ENCODE measurements around the gene ABI3BP.
"Not testable (repeated sequence)": the region's sequence is repeated elsewhere in the genome, so short reads cannot be mapped to it uniquely, and the experiment has no call there.

Gene ABI3BP

DNA sequence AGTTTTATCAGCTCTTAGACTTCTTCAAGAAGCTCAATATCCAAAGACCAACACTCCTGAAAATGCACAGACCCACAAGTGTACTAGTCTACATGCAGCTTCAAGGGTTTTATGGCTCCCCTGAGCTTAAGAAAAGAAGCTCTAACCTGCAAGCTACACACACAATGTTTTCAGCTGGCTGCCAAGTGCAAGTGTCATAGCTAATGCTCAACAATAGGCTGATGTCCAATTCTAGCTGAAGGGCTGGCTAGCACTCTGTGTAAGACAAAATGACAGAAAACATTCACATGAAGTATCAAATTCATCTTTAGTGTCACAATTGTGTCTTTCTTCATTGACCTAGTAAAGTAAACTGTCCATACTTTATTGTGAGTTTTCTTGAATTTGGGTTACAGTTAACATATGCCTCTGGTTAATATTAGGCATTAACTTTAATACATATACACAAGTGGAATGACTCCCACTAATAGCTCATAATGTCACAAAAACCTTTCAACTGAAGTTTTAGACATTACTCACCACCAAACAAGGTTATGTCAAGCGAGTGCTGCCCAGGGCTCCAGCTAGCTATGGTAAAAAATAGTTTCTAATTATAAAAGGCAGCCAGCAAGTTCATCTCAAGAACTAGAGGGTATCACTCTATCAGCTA lies 15.1 kb downstream of the ABI3BP start:
- no peak for DNase-seq

DNA sequence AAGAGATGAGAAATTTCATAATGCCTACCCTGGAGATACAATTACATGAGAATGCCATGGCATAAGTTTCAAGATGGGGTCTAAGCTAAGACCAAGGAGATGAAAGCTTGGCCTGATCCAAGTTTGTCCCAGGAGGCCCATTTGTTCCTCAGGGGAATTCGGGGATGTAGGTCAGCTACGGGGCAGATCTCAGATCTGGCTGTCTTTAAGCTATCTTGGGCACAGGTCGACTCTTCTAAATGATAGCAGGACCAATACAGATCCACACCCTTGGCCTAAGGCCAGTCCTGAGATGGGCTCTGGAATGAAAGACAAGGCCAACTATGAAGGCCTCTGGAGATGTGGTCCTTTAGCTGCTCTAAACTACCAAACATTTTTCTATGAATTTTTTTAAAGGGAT lies 16.6 kb downstream of the ABI3BP start:
- DNase-seq: no peak

DNA sequence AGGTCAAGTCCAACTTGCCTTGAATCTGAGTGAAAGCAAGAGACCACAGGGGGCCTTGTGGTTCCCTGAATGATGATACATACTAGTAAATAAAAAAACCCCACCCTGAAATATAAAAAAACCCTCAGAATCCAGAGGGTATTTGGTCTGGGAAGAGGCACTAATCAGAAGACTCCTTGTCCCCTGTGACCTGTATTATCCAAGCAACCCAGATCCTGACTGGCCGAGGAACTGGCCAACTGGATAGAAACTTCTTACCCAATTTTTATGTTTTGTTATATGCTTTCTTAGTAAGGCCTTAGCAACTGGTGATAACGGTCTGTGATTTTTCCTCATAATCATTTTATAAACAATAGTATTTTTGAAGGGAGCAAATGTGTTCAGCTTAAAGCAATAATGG lies 17.5 kb downstream of the ABI3BP start:
- DNase-seq: no peak

DNA sequence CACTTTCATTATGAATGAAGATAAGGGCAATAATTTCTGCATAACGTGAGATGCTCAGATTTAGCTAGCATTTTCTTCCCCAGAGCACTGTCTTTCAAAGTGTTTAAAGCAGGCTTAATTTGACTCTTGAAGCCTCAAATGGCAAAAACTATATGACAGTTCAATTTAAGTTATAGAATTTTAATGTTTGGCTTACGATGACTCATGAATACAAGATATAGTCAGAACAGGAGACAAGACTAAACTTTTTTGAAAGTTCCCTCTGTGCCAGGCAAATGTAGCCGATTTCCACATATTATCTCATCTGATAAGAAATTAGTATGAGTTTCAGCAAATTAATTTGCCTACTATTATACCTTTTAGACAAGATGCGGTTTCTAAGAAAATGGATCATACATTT lies 19.6 kb downstream of the ABI3BP start:
- DNase-seq: no peak

DNA sequence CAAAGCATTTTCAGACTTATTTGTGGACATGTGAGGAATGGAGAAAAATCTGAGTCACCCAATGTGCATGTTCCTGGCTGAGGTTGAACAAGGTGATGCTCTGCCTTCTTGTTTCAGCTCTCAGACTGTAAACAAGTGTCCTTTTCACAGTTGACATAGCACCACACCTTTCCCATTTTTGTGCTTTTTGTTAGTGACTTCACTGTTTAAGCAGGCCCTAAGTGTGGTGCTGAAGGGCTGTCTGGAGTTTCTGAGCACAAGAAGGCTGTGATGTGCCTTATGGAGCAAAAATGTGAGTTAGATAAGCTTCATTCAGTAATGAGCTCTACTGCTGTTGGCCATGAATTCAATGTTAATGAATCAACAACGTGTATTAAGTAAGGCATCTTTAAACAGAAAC lies 20.4 kb downstream of the ABI3BP start:
- DNase-seq: no peak

DNA sequence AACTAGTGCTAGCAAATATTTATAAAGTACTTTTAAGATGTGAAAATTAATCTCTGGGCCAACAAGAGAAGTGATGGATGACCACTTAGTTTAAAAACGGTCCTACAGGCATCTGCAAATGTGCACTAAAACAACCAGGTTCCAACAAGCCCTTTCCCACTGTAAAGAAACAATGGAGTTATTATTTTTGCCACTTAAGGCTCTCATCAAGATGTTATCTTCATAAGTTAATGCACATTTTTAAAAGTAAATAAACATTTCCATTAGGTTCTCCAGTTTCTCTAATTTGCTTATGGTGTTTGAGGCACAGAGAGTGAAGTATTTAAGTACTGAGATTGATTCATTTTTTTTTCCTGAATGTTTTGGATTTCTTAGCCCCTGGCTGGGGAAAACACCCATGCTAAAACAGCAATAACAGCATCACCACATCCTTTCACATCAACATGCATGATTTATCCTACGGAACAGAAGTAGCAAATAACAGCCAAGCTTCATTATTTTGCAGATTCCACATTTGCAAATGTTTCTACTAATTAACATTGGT lies 20.8 kb downstream of the ABI3BP start:
- DNase-seq: no peak

DNA sequence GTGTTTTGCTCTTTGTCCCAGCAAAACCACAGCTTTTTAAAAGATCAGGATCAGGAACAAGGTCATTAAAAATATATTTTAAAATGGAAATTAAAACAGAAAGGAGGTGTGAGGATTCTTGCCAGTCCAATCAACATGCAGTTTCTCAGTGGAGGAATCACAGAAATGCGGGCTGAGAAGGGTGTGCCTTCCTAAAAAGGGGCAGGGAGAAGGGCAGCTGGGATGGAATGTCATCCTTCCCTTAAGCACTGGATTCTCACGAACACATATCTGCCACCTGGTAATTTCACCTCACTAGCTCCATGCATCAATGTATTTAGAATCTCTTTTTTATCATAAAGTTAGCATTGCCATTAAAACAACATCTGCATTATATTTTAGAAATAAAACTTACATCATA lies 21.4 kb downstream of the ABI3BP start:
- no peak for DNase-seq

DNA sequence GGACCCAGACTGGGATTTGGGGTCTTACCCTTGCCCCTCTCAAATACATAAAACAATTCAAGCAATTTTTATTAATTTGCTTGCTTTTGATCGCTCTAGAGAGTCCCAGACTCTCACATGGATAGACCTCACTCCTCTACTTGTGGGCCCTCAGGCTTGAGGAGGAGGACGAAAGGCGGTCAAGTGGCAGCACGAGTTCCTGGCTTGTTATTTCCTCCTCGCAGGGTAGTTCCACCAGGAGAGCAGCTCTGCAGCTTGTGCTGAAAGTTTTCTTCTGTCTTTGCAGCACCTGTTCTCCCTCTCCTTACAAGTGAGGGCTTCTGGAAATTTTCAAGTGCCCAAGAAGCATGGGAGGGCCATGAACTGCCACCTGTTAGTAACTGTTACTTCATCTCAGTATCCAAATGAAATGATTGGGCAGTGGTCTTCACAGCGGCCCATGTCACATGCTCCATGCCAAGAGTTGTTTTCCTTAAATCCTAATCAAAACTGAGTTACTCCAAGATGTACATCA lies 22.7 kb downstream of the ABI3BP start:
- DNase-seq: no peak

DNA sequence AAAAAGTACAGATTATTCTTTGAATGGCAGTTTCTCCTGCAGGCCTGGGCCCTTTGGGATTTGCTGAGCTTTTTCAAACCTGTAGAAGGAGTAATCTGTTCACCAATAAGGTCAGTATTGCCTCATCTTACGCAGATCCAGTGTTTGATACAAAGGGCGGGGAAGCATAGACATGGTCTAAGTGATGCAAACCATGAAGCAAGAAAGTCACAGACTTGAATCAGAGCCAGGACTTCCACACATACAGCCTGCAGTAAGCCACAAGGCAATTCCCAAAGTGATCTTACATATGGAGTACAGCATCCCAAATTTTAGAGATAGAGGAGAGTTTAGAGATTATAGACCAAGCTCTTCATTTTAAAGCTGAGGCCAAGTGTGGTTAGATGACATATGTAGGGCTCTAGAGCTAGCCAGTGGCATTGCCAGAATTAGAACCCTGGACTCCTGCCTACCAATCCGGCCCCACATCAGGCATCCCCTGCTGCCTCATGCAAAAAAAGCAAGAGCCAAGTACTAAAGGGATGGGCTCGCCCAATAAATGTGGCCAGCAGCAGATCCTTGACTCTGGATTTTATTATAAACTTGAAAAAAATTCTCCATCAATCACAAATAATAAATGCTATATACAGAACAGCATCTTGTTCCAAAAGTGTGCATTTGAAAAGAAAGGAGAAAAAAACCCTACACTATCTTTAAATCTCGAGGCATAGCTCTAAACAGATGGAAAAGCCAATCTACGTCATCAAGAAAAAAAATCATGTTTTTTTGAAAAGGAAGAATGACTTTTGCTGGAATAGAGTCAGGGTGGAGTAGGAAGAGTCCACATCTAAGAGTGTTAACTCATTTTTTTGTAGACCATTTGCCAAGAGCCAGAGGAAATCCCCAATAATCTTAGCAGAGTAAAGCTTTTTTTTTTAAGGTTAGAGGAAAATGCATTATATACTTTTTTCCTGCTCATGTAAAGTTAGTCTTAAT lies 24.0 kb downstream of the ABI3BP start:
- no peak for DNase-seq

DNA sequence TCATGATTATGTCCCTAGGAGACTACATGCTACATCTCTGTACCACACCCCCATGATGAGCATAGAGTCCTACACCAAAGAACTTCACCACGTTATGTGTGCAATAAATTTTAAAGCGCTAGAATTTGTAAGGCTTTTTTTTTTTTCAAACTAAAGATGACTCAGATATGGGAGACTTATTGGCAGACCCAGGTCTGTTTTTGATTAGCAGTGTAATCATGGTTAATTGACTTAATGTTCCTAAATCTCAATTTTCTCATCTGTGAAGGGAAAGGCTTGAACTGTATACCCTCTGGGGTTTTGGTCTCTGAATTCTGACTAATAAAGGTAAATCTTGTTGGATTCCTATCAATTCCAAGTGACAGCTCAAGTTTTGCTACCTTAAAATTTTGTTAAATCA lies 26.4 kb downstream of the ABI3BP start:
- DNase-seq: no peak

DNA sequence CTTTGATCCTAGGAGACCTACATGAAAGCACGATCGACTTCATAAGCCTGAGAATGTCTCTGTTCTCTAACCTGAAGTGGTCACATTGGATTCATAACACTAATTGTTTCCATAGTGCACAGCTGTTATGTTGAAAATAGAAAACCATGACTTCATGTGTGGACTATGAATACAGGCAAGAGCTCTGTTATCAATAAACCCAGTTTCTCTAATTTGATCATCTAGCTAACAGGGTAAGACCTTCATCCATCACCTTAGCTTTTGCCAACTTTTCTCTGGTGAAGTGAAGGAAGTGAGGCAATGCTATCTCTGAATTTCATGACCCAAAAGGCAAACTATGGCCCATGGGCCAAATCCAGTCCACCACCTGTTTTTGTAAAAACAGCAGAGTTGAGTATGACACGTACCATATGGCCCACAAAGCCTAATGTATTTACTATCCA lies 27.2 kb downstream of the ABI3BP start:
- DNase-seq: no peak

DNA sequence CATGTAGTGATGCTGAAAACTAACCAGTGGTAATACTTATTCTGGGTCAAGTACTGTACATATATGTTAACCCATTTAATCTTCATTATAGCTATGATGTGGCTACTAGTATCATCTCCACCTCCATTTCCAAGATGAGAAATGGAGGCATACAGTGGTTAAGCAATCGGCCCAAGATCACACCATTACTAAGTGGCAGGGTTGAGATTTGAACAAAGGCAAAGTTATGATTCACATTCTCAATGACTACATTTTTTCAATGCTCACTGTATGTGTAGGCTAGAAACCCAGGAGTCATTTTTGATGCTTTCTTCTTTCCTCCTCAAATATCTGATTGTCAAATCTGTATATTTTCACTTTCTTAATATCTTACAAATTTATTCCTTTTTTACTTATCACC lies 30.2 kb downstream of the ABI3BP start:
- DNase-seq: no peak

DNA sequence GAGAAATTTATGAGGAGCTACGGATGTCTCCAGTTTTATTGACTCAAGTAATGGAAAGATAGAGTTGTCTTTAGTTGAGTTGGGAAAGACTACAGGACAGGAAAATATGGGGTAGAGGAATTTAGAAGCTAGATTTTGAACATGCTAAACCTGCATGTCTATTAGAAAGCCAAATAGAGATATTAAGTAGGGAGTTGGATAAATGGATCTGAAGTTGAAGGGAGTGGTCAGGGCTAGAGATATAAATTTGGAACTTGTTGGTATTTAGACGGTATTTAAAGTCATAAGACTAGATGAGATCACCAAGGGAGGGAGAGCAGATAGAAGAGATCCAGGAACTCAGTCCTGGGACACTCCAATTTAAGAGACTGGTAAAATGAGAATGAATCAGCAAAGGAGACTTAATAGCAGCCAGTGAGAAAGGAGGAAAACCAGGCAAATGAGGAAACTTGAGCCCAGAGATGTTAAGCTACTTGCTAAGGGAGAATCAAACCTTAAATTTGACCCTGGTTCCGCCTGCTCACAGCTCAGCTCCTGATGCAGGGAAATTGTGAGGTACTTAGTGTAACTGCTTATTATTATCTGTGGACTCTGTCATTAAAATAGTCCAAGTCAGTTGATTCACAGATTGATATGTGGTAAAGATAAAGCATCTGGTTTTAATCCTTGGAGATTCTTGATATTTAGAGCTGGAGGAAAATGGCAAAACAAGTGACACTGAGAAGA lies 35.8 kb downstream of the ABI3BP start:
- DNase-seq: no peak

DNA sequence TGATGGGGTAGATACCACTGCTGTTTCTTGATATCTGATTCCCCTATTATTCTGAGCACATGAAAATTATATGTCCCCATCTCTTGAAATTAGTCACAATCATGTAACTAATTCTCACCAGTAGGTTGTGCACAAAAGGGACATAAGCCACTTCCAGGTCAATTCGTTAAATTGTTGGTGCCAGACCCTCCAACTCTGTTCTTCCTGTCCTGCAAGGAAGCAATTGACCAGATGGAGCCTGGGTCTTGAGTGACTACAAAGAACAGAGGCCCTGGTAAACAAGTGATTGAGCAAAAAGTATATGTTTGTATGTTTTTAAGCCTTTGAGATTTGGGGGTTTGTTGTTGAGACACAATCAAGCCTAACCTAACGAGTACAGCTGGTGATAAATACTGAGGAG lies 36.9 kb downstream of the ABI3BP start:
- DNase-seq: no peak

DNA sequence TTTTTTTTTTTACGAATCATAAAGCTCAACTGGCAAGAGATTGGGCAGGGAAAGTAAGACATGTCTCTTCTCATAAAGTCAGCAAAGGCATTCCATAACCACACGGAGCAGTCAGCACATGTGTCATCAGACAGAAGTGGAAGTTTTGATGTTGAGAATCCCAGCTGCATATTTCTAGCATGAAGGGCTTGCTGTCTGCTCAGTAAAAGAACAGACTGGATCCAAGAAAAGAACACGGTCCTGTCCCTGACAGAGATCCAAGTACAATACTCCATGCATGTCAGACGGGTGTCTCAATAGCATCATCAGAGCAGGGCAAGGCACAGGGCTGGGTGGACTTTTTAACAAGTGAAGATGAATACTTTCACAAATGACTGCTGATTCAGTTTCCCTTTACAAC lies 38.2 kb downstream of the ABI3BP start:
- DNase-seq: no peak

DNA sequence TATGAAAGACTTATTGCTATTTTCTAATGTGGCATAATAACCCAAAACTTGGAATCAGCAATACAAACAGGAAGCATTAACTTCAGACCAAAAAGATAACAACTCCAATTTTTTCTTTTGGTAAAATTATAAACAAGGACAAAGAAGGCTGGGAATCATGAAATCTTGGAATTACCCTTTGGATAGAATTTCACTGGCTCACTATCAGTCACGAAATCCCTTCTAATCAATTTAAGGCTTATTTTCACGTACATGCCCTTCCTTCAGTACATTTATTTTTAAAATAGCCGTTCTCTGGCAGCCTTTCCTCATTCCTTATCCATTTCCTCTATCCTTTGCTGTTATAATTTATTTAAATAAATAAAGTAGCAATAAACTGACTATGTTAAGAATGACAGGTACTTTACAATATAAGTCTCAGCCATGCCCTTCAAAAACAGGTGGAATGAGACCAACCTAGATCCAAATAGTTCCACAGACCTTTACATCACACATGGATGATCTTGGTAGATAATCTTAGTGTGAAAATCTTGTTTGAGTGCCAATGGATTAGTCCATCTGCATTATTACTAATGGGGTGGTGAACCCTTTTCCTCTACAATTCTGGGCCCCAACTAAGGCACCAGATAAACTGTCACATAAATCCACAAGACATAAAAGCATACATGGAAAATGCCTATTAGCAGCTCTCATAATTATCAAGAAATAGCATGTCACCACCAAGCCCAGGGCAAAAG lies 38.9 kb downstream of the ABI3BP start:
- no peak for DNase-seq

DNA sequence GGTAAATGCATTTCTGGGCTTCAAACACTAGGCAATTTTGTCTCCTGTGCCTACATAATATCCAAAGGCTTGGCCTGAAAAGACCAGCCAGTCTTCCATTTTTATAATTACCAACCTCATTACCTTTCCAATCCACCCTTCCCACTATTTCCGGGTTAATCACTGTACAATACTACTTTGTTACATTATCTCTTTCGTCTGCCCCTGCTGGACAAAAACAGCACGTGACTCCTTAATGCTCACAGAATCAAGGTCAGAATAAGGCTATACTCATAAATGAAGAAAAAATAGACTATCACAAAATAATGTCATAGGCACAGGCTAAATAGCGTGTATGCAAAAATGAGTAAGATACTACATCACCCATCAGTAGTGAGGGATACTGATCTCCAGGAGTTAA lies 40.1 kb downstream of the ABI3BP start:
- no peak for DNase-seq

DNA sequence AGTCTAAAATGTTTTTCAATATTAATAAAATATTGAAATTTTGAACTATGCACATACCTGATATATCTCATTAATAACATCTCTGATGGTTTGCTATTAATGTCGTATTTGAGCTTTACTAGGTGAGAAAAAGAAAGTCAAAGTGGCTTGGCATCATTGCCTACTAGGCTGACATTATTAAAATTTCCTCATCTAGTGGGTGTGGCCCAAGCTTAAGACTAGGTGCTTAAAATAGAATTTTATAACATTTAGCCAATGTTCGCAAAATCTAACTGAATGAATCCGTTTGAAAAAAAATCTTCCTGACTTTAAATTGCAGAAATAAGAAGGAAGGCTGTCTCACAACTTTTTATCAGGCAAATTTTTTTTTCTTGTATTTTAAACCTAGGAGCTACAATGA lies 46.1 kb downstream of the ABI3BP start:
- no peak for DNase-seq

DNA sequence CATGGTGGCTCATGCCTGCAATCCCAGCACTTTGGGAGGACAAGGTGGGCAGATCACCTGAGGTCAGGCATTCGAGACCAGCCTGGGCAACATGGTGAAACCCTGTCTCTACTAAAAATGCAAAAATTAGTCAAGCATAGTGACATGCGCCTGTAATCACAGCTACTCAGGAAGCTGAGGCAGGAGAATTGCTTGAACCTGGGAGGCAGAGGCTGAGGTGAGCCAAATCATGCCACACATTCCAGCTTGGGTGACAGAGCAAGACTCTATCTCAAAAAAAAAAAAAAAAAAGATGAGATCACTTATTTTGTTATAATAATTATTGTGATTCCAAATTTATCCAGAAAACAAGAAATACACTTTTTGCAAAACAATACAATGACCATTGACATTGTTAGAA lies 47.1 kb downstream of the ABI3BP start:
- DNase-seq: not testable (repeated sequence)

DNA sequence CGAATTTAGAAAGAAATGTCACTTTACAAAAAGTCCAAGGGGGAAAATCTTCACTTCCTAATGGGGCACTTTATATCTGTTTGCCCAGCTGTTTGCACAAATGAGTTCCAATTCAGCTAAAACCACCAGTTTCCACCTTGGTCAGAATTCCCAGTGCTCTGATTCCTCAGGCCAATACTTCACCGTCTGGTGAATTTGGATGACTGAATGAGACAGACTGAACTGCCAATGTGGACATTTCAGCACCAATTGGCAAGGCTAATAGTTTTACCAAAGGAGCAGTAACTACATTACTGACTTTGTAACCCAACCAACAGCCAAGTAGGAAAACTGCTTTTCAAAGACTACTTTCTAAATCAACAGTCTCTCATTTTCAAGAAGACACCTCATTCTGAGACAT lies 51.8 kb downstream of the ABI3BP start:
- no peak for DNase-seq

DNA sequence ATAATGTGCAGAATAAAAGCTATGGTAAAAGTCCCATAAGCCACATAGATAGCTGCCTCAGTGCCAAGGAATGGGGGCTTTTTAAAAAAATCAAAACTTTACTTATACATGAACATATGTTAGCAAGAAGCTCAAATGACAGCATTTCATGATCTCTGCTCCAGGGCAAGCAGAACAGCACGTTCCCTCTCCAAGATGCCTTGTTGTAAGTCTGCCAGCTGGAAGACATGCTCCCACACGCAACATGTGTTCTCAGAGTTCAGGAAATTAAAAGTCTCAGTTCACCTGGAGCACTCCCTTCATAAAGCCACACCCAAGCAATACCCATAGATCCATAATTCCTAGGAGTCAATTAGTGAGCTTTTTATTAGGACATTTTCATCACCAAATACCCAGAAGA lies 52.2 kb downstream of the ABI3BP start:
- DNase-seq: no peak

DNA sequence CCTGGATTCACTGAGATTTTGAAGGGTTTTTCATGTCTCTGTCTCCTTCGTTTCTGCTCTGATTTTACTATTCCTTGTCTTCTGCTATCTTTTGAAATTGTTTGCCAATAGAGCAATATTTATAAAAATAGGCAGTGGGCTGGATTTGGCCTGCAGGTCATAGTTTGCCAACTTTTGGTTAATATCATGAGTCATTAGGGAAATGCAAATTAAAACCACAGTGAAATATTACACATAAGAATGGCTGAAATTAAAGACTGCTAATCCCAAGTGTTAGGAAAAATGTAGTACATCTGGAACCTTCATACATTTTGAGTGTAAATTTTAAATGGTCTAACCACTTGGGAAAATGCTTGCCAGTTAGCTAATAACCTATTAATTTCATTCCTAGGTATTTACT lies 56.3 kb downstream of the ABI3BP start:
- no peak for DNase-seq
